SK-N-SH (cell line): Measurements from ENCODE around the gene ARPC2. TPM values are rescaled to one million over a fixed set of nuclear protein-coding genes. Genes with fewer than 3 reads are reported as not detected.

Source experiments
- CTCF ChIA-PET: fragments of 300-600, 350-600 bp; formaldehyde crosslinking; extraction: SDS; loops from one replicate; lab custom pipeline; 2021; lab: Yijun Ruan, JAX
- POLR2A ChIA-PET: fragments of 350-600 bp; sonication (Branson Sonifier 250); formaldehyde crosslinking; extraction: SDS; loops from one replicate; lab custom pipeline; 2020; ENCODE audit warnings: antibody characterized with exemption, inconsistent platforms; lab: Yijun Ruan, JAX
- DNase-seq: peaks from one replicate; pipeline ENCODE4 v3.0.0; 2012
- H2AFZ ChIP-seq: fragments of 200-600 bp; sonication (generic); 2 replicates; pipeline ENCODE4 v1.8.1; 2016; ENCODE audit warnings: antibody characterized with exemption, mild to moderate bottlenecking, low read depth
- H3F3A ChIP-seq: fragments of 200-600 bp; sonication (generic); replicated peaks from 2 replicates; pipeline ENCODE3; 2016; ENCODE audit warnings: antibody characterized with exemption, mild to moderate bottlenecking; ENCODE audit not compliant: insufficient read depth
- H3K27ac ChIP-seq, 2 experiments: fragments of 200-500 bp in 1 of 2; fragments of 200-600 bp in 1 of 2; sonication (Bioruptor generic) in 1 of 2; sonication (generic), shearing (Covaris generic) in 1 of 2; 2 replicates each; pipeline versions ENCODE4 v1.5.1 to v1.6.1; 2014 to 2016; ENCODE audit warnings: low read depth in 2 of 2, inconsistent platforms in 1 of 2, low read length in 1 of 2, mild to moderate bottlenecking in 1 of 2, mixed read lengths in 1 of 2
- H3K27me3 ChIP-seq: fragments of 200-600 bp; sonication (generic), shearing (Covaris generic); 2 replicates; pipeline ENCODE4 v1.6.1; 2016; ENCODE audit warnings: mixed run types; ENCODE audit not compliant: insufficient read depth
- H3K36me3 ChIP-seq, 2 experiments: fragments of 200-500 bp in 1 of 2; fragments of 200-600 bp in 1 of 2; sonication (Bioruptor generic) in 1 of 2; sonication (generic) in 1 of 2; replicated peaks in 1 of 2; 2 replicates each; pipeline versions ENCODE3 to v1.5.1; 2014 to 2016; ENCODE audit warnings: low read length in 1 of 2, mild to moderate bottlenecking in 1 of 2; ENCODE audit not compliant: insufficient read depth in 2 of 2, control insufficient read depth in 1 of 2
- H3K4me1 ChIP-seq, 2 experiments: fragments of 200-500 bp in 1 of 2; fragments of 200-600 bp in 1 of 2; sonication (Bioruptor generic) in 1 of 2; sonication (generic), shearing (Covaris generic) in 1 of 2; 2 replicates each; pipeline versions ENCODE4 v1.5.1 to v1.6.1; 2014 to 2016; ENCODE audit warnings: low read depth in 1 of 2, low read length in 1 of 2, mixed run types in 1 of 2; ENCODE audit not compliant: insufficient read depth in 2 of 2, control insufficient read depth in 1 of 2
- H3K4me2 ChIP-seq: fragments of 200-600 bp; sonication (generic), shearing (Covaris generic); 2 replicates; pipeline ENCODE4 v1.6.1; 2017; ENCODE audit warnings: mixed run types
- H3K4me3 ChIP-seq, 2 experiments: fragments of 200-500 bp in 1 of 2; fragments of 200-600 bp in 1 of 2; sonication (Bioruptor generic) in 1 of 2; sonication (generic), shearing (Covaris generic) in 1 of 2; 2 replicates each; pipeline versions ENCODE4 v1.5.1 to v1.8.1; 2014 to 2016; ENCODE audit warnings: low read depth in 2 of 2, inconsistent platforms in 1 of 2, low read length in 1 of 2, mild to moderate bottlenecking in 1 of 2, mixed read lengths in 1 of 2, moderate library complexity in 1 of 2
- H3K79me2 ChIP-seq: fragments of 200-600 bp; sonication (generic); 2 replicates; pipeline ENCODE4 v1.8.1; 2017; ENCODE audit warnings: mild to moderate bottlenecking; ENCODE audit not compliant: insufficient read depth
- H3K9ac ChIP-seq: fragments of 200-600 bp; sonication (generic); 2 replicates; pipeline ENCODE4 v1.6.1; 2017; ENCODE audit warnings: mixed run types
- H3K9me2 ChIP-seq: fragments of 200-600 bp; sonication (generic); 2 replicates; pipeline ENCODE4 v1.6.1; 2017; ENCODE audit warnings: mixed run types
- H3K9me3 ChIP-seq: fragments of 200-600 bp; sonication (generic); 2 replicates; pipeline ENCODE4 v1.6.1; 2017; ENCODE audit warnings: mixed run types, mild to moderate bottlenecking, moderate library complexity
- H4K20me1 ChIP-seq: fragments of 200-600 bp; sonication (generic); 2 replicates; pipeline ENCODE4 v1.6.1; 2017; ENCODE audit warnings: mild to moderate bottlenecking, mixed run types; ENCODE audit not compliant: insufficient read depth
- CTCF ChIP-seq: fragments of 200-600 bp; sonication (generic); IDR thresholded peaks from 2 replicates; pipeline ENCODE4 v1.6.1; 2017; ENCODE audit warnings: antibody characterized with exemption, mild to moderate bottlenecking, moderate library complexity
- FOXJ3 ChIP-seq: sonication (generic); formaldehyde crosslinking; IDR thresholded peaks from 2 replicates; pipeline ENCODE4 v1.5.1; 2020; ENCODE audit warnings: mild to moderate bottlenecking, missing genetic modification reagents
- GABPA ChIP-seq: IDR thresholded peaks from 2 replicates; pipeline ENCODE4 v1.4.0; 2012; ENCODE audit warnings: low read depth, mild to moderate bottlenecking
- IRF3 ChIP-seq: fragments of 150-350 bp; IDR thresholded peaks from 2 replicates; pipeline ENCODE4 v1.6.1; 2016; ENCODE audit warnings: mild to moderate bottlenecking, low read depth, low read length
- JUND ChIP-seq: IDR thresholded peaks from 2 replicates; pipeline ENCODE4 v1.4.0; 2012
- RAD21 ChIP-seq: IDR thresholded peaks from 2 replicates; pipeline ENCODE4 v1.6.1; 2012; ENCODE audit warnings: mild to moderate bottlenecking, low read length
- TAF1 ChIP-seq: IDR thresholded peaks from 2 replicates; pipeline ENCODE4 v1.6.1; 2012; ENCODE audit warnings: low read depth, mild to moderate bottlenecking, low read length, moderate library complexity, borderline replicate concordance
- TCF12 ChIP-seq: IDR thresholded peaks from 2 replicates; pipeline ENCODE4 v1.4.0; 2012
- WGBS: methylation state at CpG from one replicate; pipeline ENCODE4 v1.1.6; 2017; ENCODE audit warnings: low lambda C conversion rate; 5-methylcytosine and 5-hydroxymethylcytosine counted together
- polyA plus RNA-seq, 3 experiments: library from polyadenylated mRNA; depleted of rRNA; stranded (reverse); fragments of >200 nt; gene quantifications; 2 replicates each; pipeline ENCODE4 v1.2.3, GENCODE V29; 2012
- TF ChIP-seq, protein P1 (sequence below): IDR thresholded peaks from 2 replicates; pipeline ENCODE4 v1.6.1; 2012; ENCODE audit warnings: mild to moderate bottlenecking, low read depth, low read length, moderate library complexity

Gene ARPC2
- polyA plus RNA-seq, 1 of the 3 experiments (the other 2 are of a cell fraction): 319 TPM

GRCh38 chr2:218260166-218260565, 43.2 kb downstream of the ARPC2 start:
- Histone ChIP-seq H4K20me1 (no peaks in the 10 kb centered on the region), H3K4me1 (peaks cover 11 to 52% of the 10 kb centered on the region in 2 experiments), H3K27ac (peak overlapping the region; percentile 75 to 95; a peak in 3 of 4 replicates), H3K27me3 (no peaks in the 10 kb centered on the region), H2AFZ (no peak overlapping the region), H3K9me2 (no peaks in the 10 kb centered on the region), H3K4me3 (no peak overlapping the region), H3K9ac (no peak overlapping the region), H3K9me3 (no peaks in the 10 kb centered on the region), H3K4me2 (no peak overlapping the region), H3K36me3 (peaks cover 10 to 33% of the 10 kb centered on the region in 2 experiments), H3F3A (peaks cover 33% of the 10 kb centered on the region), H3K79me2 (no peaks in the 10 kb centered on the region)
- WGBS: 85% methylated on average over 5 of the region's 5 CpGs
- no peak for DNase-seq
- ChIA-PET CTCF (interaction anchor here (0.9 to 4.2 kb wide), 5 partner anchors 12 to 429 kb away, joined by 3 to 34 read pairs (median 8); partner anchors contain the start of gene CATIP), POLR2A (interaction anchor here (1.3 kb wide), 1 partner anchor 10 kb away, joined by 3 read pairs; the partner anchor contains the start of gene AAMP)
- TF ChIP-seq TAF1 (no peak), FOXJ3 (CRISPR knock-in tag) (no peak), RAD21 (no peak), TCF12 (no peak), GABPA (no peak), JUND (no peak), CTCF (no peak), IRF3 (no peak)
- TF ChIP-seq, protein P1, sequence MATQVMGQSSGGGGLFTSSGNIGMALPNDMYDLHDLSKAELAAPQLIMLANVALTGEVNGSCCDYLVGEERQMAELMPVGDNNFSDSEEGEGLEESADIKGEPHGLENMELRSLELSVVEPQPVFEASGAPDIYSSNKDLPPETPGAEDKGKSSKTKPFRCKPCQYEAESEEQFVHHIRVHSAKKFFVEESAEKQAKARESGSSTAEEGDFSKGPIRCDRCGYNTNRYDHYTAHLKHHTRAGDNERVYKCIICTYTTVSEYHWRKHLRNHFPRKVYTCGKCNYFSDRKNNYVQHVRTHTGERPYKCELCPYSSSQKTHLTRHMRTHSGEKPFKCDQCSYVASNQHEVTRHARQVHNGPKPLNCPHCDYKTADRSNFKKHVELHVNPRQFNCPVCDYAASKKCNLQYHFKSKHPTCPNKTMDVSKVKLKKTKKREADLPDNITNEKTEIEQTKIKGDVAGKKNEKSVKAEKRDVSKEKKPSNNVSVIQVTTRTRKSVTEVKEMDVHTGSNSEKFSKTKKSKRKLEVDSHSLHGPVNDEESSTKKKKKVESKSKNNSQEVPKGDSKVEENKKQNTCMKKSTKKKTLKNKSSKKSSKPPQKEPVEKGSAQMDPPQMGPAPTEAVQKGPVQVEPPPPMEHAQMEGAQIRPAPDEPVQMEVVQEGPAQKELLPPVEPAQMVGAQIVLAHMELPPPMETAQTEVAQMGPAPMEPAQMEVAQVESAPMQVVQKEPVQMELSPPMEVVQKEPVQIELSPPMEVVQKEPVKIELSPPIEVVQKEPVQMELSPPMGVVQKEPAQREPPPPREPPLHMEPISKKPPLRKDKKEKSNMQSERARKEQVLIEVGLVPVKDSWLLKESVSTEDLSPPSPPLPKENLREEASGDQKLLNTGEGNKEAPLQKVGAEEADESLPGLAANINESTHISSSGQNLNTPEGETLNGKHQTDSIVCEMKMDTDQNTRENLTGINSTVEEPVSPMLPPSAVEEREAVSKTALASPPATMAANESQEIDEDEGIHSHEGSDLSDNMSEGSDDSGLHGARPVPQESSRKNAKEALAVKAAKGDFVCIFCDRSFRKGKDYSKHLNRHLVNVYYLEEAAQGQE: no peak
